Muscle of leg (tissue), 16 donors: ENCODE measurements around the gene HCAR2. TPM values are rescaled to one million over a fixed set of nuclear protein-coding genes. Genes with fewer than 3 reads are reported as not detected.
"Not testable (repeated sequence)": the region's sequence is repeated elsewhere in the genome, so short reads cannot be mapped to it uniquely, and the experiment has no call there.

ENCODE experiments used
- DNase-seq: peaks from one replicate; pipeline ENCODE4 v3.0.0; 2013
- H3K27ac ChIP-seq: one replicate; pipeline ENCODE4 v1.5.1; 2013; ENCODE audit warnings: mild to moderate bottlenecking, low read length, control low read depth
- H3K27me3 ChIP-seq: one replicate; pipeline ENCODE4 v1.6.1; 2013; ENCODE audit warnings: low read length; ENCODE audit not compliant: control insufficient read depth, insufficient read depth
- H3K36me3 ChIP-seq: one replicate; pipeline ENCODE4 v1.6.1; 2013; ENCODE audit warnings: low read length; ENCODE audit not compliant: control insufficient read depth, insufficient read depth
- H3K4me1 ChIP-seq: one replicate; pipeline ENCODE4 v1.6.1; 2013; ENCODE audit warnings: low read length; ENCODE audit not compliant: control insufficient read depth, insufficient read depth
- H3K4me3 ChIP-seq: one replicate; pipeline ENCODE4 v1.5.1; 2013; ENCODE audit warnings: low read length, control low read depth
- H3K9me3 ChIP-seq: replicated peaks from 2 replicates; pipeline ENCODE4 v1.6.1; 2013; ENCODE audit warnings: low read depth, low read length; ENCODE audit not compliant: control insufficient read depth
- WGBS: methylation state at CpG from one replicate; pipeline ENCODE4 v1.1.5; 2013; ENCODE audit warnings: missing lambda C conversion rate; ENCODE audit not compliant: insufficient coverage; 5-methylcytosine and 5-hydroxymethylcytosine counted together
- long read RNA-seq, 11 donors: transcript quantifications; one replicate each; lab custom pipeline, GENCODE V29; 2026
- polyA plus RNA-seq, 8 donors: library from polyadenylated mRNA; unstranded; fragments of 120-200 nt; gene quantifications; one replicate each; pipeline versions ENCODE4 v1.2.1 to v1.2.3, GENCODE V29; 2013; ENCODE audit warnings: inconsistent platforms in 1 of 8, low replicate concordance in 1 of 8; ENCODE audit not compliant: insufficient read length in 8 of 8, insufficient read depth in 1 of 8
- total RNA-seq: library from RNA; stranded (reverse); fragments of 120-200 nt; gene quantifications from one replicate; pipeline ENCODE4 v1.2.4, GENCODE V29; 2013

HCAR2 gene
- total RNA-seq (not detected), polyA plus RNA-seq (1 to 10 TPM in 1 of 8 donors, under 1 TPM in 5, not detected in 2; 0.06 to 1.7 (median 0.17) TPM)
- long read RNA-seq, donor 1 = 0 reads
- long read RNA-seq, donor 2, partial matches to known transcripts = 0 of 1 reads
- long read RNA-seq, donor 2, other reads (novel, unspliced or antisense) = 0 of 1 reads
- long read RNA-seq, donor 3 = 0 reads
- long read RNA-seq, donor 4, partial matches to known transcripts = 0 of 1 reads
- long read RNA-seq, donor 4, other reads (novel, unspliced or antisense) = 0 of 1 reads
- long read RNA-seq, donor 5 = 0 reads
- long read RNA-seq, donor 6 = 0 reads
- long read RNA-seq, donor 7 = 0 reads
- long read RNA-seq, donor 8 = 0 reads
- long read RNA-seq, donor 9 = 0 reads
- long read RNA-seq, donor 10, partial matches to known transcripts = 0 of 1 reads
- long read RNA-seq, donor 10, other reads (novel, unspliced or antisense) = 0 of 1 reads
- long read RNA-seq, donor 11 = 0 reads

GRCh38 chr12:122702890-122703611 is at the start of gene HCAR2:
HCAR2 (minus strand) TSS chr12:122703357; CDS start chr12:122703283, 74 bp downstream.
- not testable (repeated sequence) for H3K4me1 ChIP-seq

DNA sequence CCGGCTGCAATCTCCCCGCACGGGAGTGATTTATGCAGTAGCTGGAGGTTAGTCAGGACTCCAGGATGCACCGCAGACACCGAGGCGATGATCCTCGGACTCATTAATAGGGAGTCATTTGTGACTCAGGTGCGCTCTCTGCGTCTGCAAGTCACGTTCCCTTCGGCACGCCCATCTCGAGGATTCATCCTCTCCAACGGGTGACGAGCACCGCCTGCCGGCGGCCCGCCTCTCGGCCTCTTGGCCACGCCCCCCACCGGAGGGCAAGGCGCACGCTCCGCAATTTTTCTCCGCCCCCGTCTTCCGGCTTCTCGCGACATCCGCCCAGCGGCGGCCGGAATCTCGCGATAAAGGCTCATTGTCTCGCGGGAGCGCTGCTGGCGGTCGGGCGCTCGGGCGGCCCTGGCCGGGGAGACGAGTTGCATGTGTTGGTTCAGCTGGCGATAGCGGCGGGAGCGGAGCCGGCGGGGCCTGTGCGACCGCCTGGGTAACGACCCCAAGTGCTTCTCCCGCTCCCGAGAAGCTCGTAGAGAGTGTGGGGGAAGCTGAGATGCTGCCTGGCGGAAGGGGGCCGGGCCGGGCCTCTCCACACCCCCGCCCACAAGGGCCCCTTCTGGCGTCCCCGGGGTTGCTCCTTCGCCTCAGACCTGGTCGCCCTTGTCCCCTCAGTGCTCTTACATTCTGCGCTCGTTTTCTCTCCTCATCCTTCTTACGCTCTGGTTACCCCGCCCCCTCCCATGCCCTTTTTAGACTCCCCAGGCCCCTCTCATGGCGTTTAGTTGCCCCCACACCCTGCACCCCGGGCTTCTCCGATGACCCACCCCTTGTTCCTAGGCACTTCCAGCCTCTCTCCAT is 49.5 kb upstream of the HCAR2 start, which contains the start of gene DENR:
DENR (plus strand) TSS at position 361 of the 855 bp plus-strand sequence. CDS start 878 bp downstream, outside the sequence.
- peak; percentile 98 for DNase-seq
- Histone ChIP-seq H3K4me3 (peak within 1 kb of the TSS; percentile 98), H3K27ac (peak within 1 kb of the TSS; percentile 89), H3K36me3 (peaks cover 26% of the 10 kb centered on the region), H3K9me3 (no peaks in the 10 kb centered on the region), H3K4me1 (peaks cover 10% of the 10 kb centered on the region), H3K27me3 (no peaks in the 10 kb centered on the region)
- under 1% methylated on average over 71 of the region's 73 CpGs for WGBS

More at GRCh38 chr12:122702890-122703611, at the start of gene HCAR2:
- not testable (repeated sequence) for H3K36me3 ChIP-seq, H3K27me3 ChIP-seq, H3K4me3 ChIP-seq, DNase-seq, H3K27ac ChIP-seq, H3K9me3 ChIP-seq
- WGBS = 93% methylated on average over 15 of the region's 22 CpGs

DNA sequence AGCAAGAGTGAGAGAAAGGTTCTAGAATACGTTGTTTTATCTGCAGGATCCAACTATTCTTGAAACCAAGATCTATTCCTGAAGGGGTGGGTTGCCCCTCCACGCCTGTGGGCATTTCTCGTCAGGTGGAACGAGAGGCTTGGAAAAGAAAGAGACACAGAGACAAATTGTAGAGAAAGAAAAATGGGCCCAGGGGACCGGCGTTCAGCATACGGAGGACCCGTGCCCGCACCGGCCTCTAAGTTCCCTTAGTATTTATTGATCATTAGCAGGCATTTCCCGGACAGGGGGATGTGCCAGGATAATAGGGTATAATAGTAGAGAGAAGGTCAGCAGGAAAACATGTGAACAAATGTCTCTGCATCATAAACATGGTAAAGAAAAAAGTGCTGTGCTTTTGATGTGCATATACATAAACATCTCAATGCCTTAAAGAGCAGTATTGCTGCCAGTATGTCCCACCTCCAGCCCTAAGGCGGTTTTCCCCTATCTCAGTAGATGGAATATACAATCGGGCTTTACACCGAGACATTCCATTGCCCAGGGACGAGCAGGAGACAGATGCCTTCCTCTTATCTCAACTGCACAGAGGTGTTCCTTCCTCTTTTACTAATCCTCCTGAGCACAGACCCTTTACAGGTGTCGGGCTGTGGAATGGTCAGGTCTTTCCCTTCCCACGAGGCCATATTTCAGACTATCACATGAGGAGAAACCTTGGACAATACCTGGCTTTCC is 47.8 kb upstream of the HCAR2 start:
- Histone ChIP-seq H3K4me1 (peaks cover 10% of the 10 kb centered on the region), H3K36me3 (peaks cover 18% of the 10 kb centered on the region)
- 57% methylated on average over 10 of the region's 17 CpGs for WGBS
- not testable (repeated sequence) for DNase-seq, H3K27ac ChIP-seq, H3K4me3 ChIP-seq, H3K9me3 ChIP-seq, H3K27me3 ChIP-seq

DNA sequence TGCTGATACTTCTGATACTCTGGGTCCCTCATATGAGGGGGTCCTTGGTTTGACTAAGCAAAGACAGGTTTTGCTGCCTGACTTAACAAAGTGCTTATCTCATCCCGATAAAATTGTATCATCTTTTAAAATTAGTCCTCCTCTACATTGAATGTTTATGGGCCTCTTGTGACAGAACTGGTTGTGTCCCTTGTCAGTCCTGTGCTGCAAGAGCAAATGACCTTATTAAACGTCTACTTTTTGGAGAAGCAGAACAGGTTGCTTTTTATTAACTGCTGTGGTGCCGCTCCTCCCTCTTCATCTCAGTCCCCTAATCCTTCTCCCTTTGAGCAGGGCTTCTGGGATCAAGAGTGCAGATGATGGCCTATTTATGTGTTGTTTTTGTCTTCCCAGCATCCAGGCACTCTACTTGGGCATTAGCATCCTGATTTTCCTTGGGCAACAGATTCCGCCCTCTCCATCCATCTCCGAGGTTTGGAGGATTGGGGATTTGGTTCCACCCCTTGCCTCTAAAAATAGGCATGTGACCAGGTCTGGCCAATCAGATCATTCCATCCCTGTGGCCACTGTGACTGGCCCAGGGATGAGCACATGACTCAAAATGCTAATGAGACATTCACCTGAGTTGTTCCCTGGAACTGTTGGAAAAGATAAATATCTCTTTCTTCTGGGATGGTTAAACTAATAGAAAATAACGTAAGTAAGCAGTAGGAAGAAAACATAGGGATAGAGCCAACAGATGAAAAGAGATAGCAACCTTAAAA is 46.6 kb upstream of the HCAR2 start:
- peaks cover 9% of the 10 kb centered on the region for H3K36me3 ChIP-seq
- 80% methylated on average over 1 of the region's 6 CpGs for WGBS
- no peak overlapping the region for H3K4me3 ChIP-seq
- peaks cover 10% of the 10 kb centered on the region for H3K4me1 ChIP-seq
- H3K27me3 ChIP-seq = no peaks in the 10 kb centered on the region
- no peaks in the 10 kb centered on the region for H3K9me3 ChIP-seq
- H3K27ac ChIP-seq = no peak overlapping the region
- DNase-seq = no peak

- no peaks in the 10 kb centered on the region for H3K36me3 ChIP-seq
- H3K4me3 ChIP-seq = no peak overlapping the region
- 85% methylated on average over 2 of the region's 9 CpGs for WGBS
- no peak overlapping the region for H3K27ac ChIP-seq
- DNase-seq = no peak
- no peaks in the 10 kb centered on the region for H3K4me1 ChIP-seq
- H3K27me3 ChIP-seq = no peaks in the 10 kb centered on the region
- no peaks in the 10 kb centered on the region for H3K9me3 ChIP-seq
Measured at GRCh38 chr12:122747224-122748135, 44.3 kb upstream of the HCAR2 start.

DNA sequence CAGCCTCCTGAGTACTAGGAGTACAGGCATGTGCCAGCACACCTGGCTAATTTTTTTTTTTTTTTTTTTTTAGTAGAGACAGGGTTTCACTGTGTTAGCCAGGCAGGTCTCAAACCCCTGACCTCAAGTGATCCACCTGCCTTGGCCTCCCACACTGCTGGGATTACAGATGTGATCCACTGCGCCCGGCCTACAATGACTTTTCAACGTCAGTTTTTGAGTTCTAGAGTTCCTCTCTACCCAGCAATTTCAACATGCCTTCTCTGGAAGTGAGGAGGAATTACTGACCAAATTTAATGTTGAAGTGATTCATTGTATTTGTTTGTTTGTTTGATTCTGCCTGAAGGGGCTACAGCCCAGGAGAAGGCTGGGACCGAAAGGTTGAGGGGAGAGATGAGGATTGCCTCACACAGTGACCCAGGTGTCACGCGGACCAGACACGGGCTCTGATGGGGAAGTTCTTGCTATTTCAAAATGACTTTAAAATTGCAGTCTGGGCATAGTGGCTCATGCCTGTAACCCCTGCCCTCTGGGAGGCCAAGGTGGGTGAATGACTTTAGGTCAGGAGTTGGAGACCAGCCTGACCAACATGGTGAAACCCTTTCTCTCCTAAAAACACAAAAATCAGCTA is 40.9 kb upstream of the HCAR2 start:
- Histone ChIP-seq H3K27ac (no peak overlapping the region), H3K27me3 (no peaks in the 10 kb centered on the region), H3K9me3 (no peaks in the 10 kb centered on the region), H3K4me3 (no peak overlapping the region), H3K4me1 (no peaks in the 10 kb centered on the region), H3K36me3 (no peaks in the 10 kb centered on the region)
- WGBS = 87% methylated on average over 4 of the region's 7 CpGs
- peak; percentile 44 for DNase-seq

- Histone ChIP-seq H3K27me3 (no peaks in the 10 kb centered on the region), H3K9me3 (no peaks in the 10 kb centered on the region), H3K36me3 (no peaks in the 10 kb centered on the region), H3K4me3 (no peak overlapping the region), H3K27ac (no peak overlapping the region), H3K4me1 (no peaks in the 10 kb centered on the region)
- no peak for DNase-seq
- 92% methylated on average over 6 of the region's 7 CpGs for WGBS
Measured at GRCh38 chr12:122740351-122740750, 37.2 kb upstream of the HCAR2 start.

GRCh38 chr12:122738571-122738970 is 35.4 kb upstream of the HCAR2 start:
- Histone ChIP-seq H3K9me3 (no peaks in the 10 kb centered on the region), H3K4me3 (no peak overlapping the region), H3K27ac (no peak overlapping the region), H3K36me3 (no peaks in the 10 kb centered on the region), H3K27me3 (no peaks in the 10 kb centered on the region), H3K4me1 (no peaks in the 10 kb centered on the region)
- no peak for DNase-seq
- 81% methylated on average over 3 of the region's 7 CpGs for WGBS
